NOMO-1 treated with DMSO at 0.1 percent for 48 hours (cell line): ENCODE data around the gene ALAS1.

Source experiments
- DNase-seq: peaks from one replicate; lab custom pipeline; 2025; ENCODE audit not compliant: unreplicated experiment; lab: John Stamatoyannopoulos, UW

The ALAS1 gene

GRCh38 chr3:52198643-52199608, 966 bp downstream of the ALAS1 start:
- DNase-seq, result no peak

- peak; percentile 61 for DNase-seq
Observed at GRCh38 chr3:52200981-52201679, 3.2 kb downstream of the ALAS1 start.

- peak; percentile 94 for DNase-seq
Observed at GRCh38 chr3:52202384-52203077, 4.6 kb downstream of the ALAS1 start.

- no peak for DNase-seq
Observed at GRCh38 chr3:52203701-52204100, 5.7 kb downstream of the ALAS1 start.

- DNase-seq, result peak; percentile 29
Observed at GRCh38 chr3:52204337-52205073, 6.5 kb downstream of the ALAS1 start.

- no peak for DNase-seq
Observed at GRCh38 chr3:52205727-52206372, 7.9 kb downstream of the ALAS1 start.

- no peak for DNase-seq
Observed at GRCh38 chr3:52208556-52208955, 10.6 kb downstream of the ALAS1 start.

- DNase-seq, result no peak
Observed at GRCh38 chr3:52210037-52210436, 12.1 kb downstream of the ALAS1 start.

GRCh38 chr3:52210550-52211046, 12.6 kb downstream of the ALAS1 start:
- peak; percentile 93 for DNase-seq

GRCh38 chr3:52211268-52211891, 13.4 kb downstream of the ALAS1 start:
- no peak for DNase-seq

GRCh38 chr3:52213005-52213404, 15.0 kb downstream of the ALAS1 start:
- no peak for DNase-seq

- DNase-seq, result no peak
Observed at GRCh38 chr3:52213901-52214300, 15.9 kb downstream of the ALAS1 start.

GRCh38 chr3:52215351-52215750, 17.4 kb downstream of the ALAS1 start:
- no peak for DNase-seq

- no peak for DNase-seq
Observed at GRCh38 chr3:52216585-52217408, 18.8 kb downstream of the ALAS1 start.

GRCh38 chr3:52217409-52217805, 19.4 kb downstream of the ALAS1 start:
- DNase-seq, result no peak

GRCh38 chr3:52218026-52218425, 20.1 kb downstream of the ALAS1 start:
- DNase-seq, result no peak

GRCh38 chr3:52218454-52218853, 20.5 kb downstream of the ALAS1 start:
- no peak for DNase-seq

GRCh38 chr3:52218937-52219650, 21.1 kb downstream of the ALAS1 start:
- DNase-seq, result no peak
